ENCODE results near the gene FAM184B. TPM values are rescaled to one million over a fixed set of nuclear protein-coding genes. Genes with fewer than 3 reads are reported as not detected.

The FAM184B gene
- total and polyA plus RNA-seq, 2 of the 4 experiments (the other 2 are of a cell fraction): 0.07 to 0.18 TPM

DNA sequence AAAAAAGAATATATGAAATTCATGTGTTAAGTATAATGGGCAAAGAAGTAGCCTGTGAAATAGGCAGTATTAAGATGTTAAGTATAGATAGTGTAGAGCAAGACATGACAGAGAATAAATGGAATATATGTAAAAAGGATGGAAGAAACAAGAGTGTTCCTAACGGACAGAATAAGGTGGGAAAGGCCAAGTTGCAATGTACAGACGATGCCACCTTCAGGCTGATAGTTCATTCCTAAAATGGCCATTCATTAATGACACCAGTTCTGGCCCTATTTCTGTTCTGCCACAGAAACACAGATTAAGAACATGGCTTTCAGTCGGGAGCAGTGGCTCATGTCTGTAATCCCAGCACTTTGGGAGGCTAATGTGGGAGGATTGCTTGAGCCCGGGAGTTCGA lies 4.4 kb upstream of the FAM184B start:
- H3K79me1 ChIP-seq (ENCODE audit: low read depth in 1 of 2, low read length in 2 of 2): no peaks in the 10 kb centered on the region; a peak in 1 of 4 replicates
- no peaks in the 10 kb centered on the region for H3K9me3 ChIP-seq (ENCODE audit: control insufficient read depth, insufficient read depth, low read length)
- WGBS, 2 experiments (ENCODE audit: extremely low coverage in 2 of 2, insufficient read length in 1 of 2): no CpG with 5 or more reads among the region's 5 CpGs
- in situ Hi-C loops (cut with MboI; ENCODE audit: low sequenced_read_pairs): no loop called here
- no peak overlapping the region for H2BK120ac ChIP-seq (ENCODE audit: low read depth, low read length)
- no peak overlapping the region for H3K18ac ChIP-seq (ENCODE audit: low read depth, low read length)
- H3K4ac ChIP-seq (ENCODE audit: low read depth, low read length): no peak overlapping the region
- no peak overlapping the region for H3K9ac ChIP-seq (ENCODE audit: low read depth, low read length)
- intact Hi-C loops (cut with micrococcal nuclease): no loop called here
- no peak overlapping the region for H2BK5ac ChIP-seq (ENCODE audit: low read depth, low read length, poor library complexity, severe bottlenecking)
- H4K5ac ChIP-seq (ENCODE audit: low read depth, low read length): no peak overlapping the region
- CTCF ChIA-PET: interaction anchor here (0.6 kb wide), 1 partner anchor 49 kb away, joined by 5 read pairs; no protein-coding TSS in a partner anchor
- H4K91ac ChIP-seq (ENCODE audit: insufficient read depth, low read depth, low read length): no peak overlapping the region
- H4K8ac ChIP-seq (ENCODE audit: low read depth in 2 of 2, low read length in 2 of 2): no peak overlapping the region
- H3K14ac ChIP-seq (replicated peaks; ENCODE audit: low read depth, low read length): no peak overlapping the region
- no peak overlapping the region for H3K23ac ChIP-seq (ENCODE audit: low read depth, low read length)
- peaks cover 8% of the 10 kb centered on the region; the same call in 1 of the 2 replicates for H3K4me1 ChIP-seq (ENCODE audit: control insufficient read depth, insufficient read depth, low read length)
- no peak overlapping the region for H2BK15ac ChIP-seq (ENCODE audit: low read depth, low read length)
- peaks cover 11% of the 10 kb centered on the region for H3K27me3 ChIP-seq (ENCODE audit: control insufficient read depth, insufficient read depth, low read length)
- no peak overlapping the region for H3K4me3 ChIP-seq (ENCODE audit: insufficient read depth, low read depth, low read length)
- H2AFZ ChIP-seq (replicated peaks; ENCODE audit: low read length, poor library complexity): no peak overlapping the region
- no peak overlapping the region for H3K56ac ChIP-seq (ENCODE audit: extremely low read depth, insufficient read depth, low read length)
- H3K4me2 ChIP-seq (ENCODE audit: low read depth, low read length): no peak overlapping the region
- H2AK9ac ChIP-seq (replicated peaks; ENCODE audit: low read depth, low read length, poor library complexity): no peak overlapping the region
- ATAC-seq (ENCODE audit: low read depth): no peak
- no peak overlapping the region for H2BK20ac ChIP-seq (ENCODE audit: low read depth, low read length)
- H3K9me1 ChIP-seq (ENCODE audit: insufficient read depth, low read length): no peaks in the 10 kb centered on the region
- H4K20me1 ChIP-seq (ENCODE audit: insufficient read depth, low read length): no peaks in the 10 kb centered on the region
- no TSS peak for BruUV-seq (replicated peaks)
- TF ChIP-seq CHD1 (IDR thresholded peaks at IDR 0.05; ENCODE audit: low read depth, low read length) (no peak), NFE2L2 (IDR thresholded peaks at IDR 0.05; ENCODE audit: low read depth, low read length) (no peak), SMC3 (IDR thresholded peaks at IDR 0.05; ENCODE audit: low read depth, low read length) (no peak), MAZ (IDR thresholded peaks at IDR 0.05; ENCODE audit: borderline replicate concordance, low read depth, low read length) (no peak), MAFK (IDR thresholded peaks at IDR 0.05; ENCODE audit: low read depth, low read length) (no peak), FOS (IDR thresholded peaks at IDR 0.05; ENCODE audit: low read depth, low read length) (no peak), POLR2A (IDR thresholded peaks at IDR 0.05; ENCODE audit: low read depth, low read length) (no peak), BHLHE40 (IDR thresholded peaks at IDR 0.05; ENCODE audit: low read depth, low read length) (no peak), RAD21 (IDR thresholded peaks at IDR 0.05; ENCODE audit: low read length) (no peak), MXI1 (IDR thresholded peaks at IDR 0.05; ENCODE audit: borderline replicate concordance, low read depth, low read length) (no peak), RCOR1 (IDR thresholded peaks at IDR 0.05; ENCODE audit: insufficient replicate concordance, low read length) (no peak), RFX5 (IDR thresholded peaks at IDR 0.05; ENCODE audit: low read depth, low read length) (no peak), CEBPB (IDR thresholded peaks at IDR 0.05; ENCODE audit: low read depth, low read length) (no peak)
- TF ChIP-seq, protein P1, sequence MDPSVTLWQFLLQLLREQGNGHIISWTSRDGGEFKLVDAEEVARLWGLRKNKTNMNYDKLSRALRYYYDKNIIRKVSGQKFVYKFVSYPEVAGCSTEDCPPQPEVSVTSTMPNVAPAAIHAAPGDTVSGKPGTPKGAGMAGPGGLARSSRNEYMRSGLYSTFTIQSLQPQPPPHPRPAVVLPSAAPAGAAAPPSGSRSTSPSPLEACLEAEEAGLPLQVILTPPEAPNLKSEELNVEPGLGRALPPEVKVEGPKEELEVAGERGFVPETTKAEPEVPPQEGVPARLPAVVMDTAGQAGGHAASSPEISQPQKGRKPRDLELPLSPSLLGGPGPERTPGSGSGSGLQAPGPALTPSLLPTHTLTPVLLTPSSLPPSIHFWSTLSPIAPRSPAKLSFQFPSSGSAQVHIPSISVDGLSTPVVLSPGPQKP (IDR thresholded peaks at IDR 0.05; ENCODE audit: borderline replicate concordance, low read depth, low read length): no peak
- TF ChIP-seq, protein P2, sequence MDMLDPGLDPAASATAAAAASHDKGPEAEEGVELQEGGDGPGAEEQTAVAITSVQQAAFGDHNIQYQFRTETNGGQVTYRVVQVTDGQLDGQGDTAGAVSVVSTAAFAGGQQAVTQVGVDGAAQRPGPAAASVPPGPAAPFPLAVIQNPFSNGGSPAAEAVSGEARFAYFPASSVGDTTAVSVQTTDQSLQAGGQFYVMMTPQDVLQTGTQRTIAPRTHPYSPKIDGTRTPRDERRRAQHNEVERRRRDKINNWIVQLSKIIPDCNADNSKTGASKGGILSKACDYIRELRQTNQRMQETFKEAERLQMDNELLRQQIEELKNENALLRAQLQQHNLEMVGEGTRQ (IDR thresholded peaks at IDR 0.05; ENCODE audit: low read depth, low read length): no peak
- TF ChIP-seq, protein P3, sequence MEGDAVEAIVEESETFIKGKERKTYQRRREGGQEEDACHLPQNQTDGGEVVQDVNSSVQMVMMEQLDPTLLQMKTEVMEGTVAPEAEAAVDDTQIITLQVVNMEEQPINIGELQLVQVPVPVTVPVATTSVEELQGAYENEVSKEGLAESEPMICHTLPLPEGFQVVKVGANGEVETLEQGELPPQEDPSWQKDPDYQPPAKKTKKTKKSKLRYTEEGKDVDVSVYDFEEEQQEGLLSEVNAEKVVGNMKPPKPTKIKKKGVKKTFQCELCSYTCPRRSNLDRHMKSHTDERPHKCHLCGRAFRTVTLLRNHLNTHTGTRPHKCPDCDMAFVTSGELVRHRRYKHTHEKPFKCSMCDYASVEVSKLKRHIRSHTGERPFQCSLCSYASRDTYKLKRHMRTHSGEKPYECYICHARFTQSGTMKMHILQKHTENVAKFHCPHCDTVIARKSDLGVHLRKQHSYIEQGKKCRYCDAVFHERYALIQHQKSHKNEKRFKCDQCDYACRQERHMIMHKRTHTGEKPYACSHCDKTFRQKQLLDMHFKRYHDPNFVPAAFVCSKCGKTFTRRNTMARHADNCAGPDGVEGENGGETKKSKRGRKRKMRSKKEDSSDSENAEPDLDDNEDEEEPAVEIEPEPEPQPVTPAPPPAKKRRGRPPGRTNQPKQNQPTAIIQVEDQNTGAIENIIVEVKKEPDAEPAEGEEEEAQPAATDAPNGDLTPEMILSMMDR (conservative IDR thresholded peaks at IDR 0.05; ENCODE audit: low read depth, low read length): no peak
- no peak overlapping the region for H2AK5ac ChIP-seq (ENCODE audit: low read depth, low read length)
- DNase-seq: no peak
- dilution Hi-C loops (cut with HindIII; ENCODE audit: low sequenced_read_pairs, unreplicated experiment): no loop called here
- H3K27ac ChIP-seq (ENCODE audit: insufficient read depth, low read length): no peak overlapping the region
- POLR2A ChIA-PET (ENCODE audit: unreplicated experiment): interaction anchor here (0.6 kb wide), 1 partner anchor 16 kb away, joined by 6 read pairs; no protein-coding TSS in a partner anchor
- H3K36me3 ChIP-seq (ENCODE audit: control insufficient read depth, insufficient read depth, low read length): no peaks in the 10 kb centered on the region
